OCI-LY7 (cell line): ENCODE measurements around the gene CBX2. TPM values are rescaled to one million over a fixed set of nuclear protein-coding genes. Genes with fewer than 3 reads are reported as not detected.

Experiments used
- BruUV-seq: library from RNA; stranded (reverse); fragments of 400-500 nt; replicated peaks from 2 replicates; lab custom pipeline; 2021; lab: Mats Ljungman, UMichigan
- CTCF ChIA-PET: fragments of 300-600 bp; sonication (Branson Sonifier 250); formaldehyde crosslinking; loops from one replicate; lab custom pipeline; 2022; ENCODE audit warnings: antibody characterized with exemption; ENCODE audit not compliant: unreplicated experiment; lab: Charles Lee
- POLR2A ChIA-PET: fragments of 300-600 bp; sonication (Branson Sonifier 250); formaldehyde crosslinking; loops from one replicate; lab custom pipeline; 2022; ENCODE audit warnings: antibody characterized with exemption; lab: Charles Lee
- DNase-seq: peaks from one replicate; pipeline ENCODE4 v3.0.0-alpha.2; 2015; ENCODE audit warnings: low spot score
- H2AFZ ChIP-seq: fragments of 200-600 bp; sonication (generic), shearing (Covaris generic); 2 replicates; pipeline ENCODE4 v1.6.1; 2014; ENCODE audit warnings: mild to moderate bottlenecking, antibody characterized with exemption, low read length, moderate library complexity
- H3K27ac ChIP-seq: fragments of 200-600 bp; sonication (generic); 2 replicates; pipeline ENCODE4 v1.5.1; 2014; ENCODE audit warnings: mixed run types, low read depth, mild to moderate bottlenecking, moderate library complexity, low read length, inconsistent platforms; ENCODE audit not compliant: poor library complexity, severe bottlenecking
- H3K36me3 ChIP-seq: fragments of 200-600 bp; sonication (generic); 2 replicates; pipeline ENCODE4 v1.6.1; 2014; ENCODE audit warnings: mild to moderate bottlenecking, antibody characterized with exemption, low read length, moderate library complexity, mixed read lengths; ENCODE audit not compliant: insufficient read depth
- H3K4me1 ChIP-seq: fragments of 200-600 bp; sonication (generic); 2 replicates; pipeline ENCODE4 v1.5.1; 2014; ENCODE audit warnings: mild to moderate bottlenecking, low read length; ENCODE audit not compliant: insufficient read depth, poor library complexity, severe bottlenecking
- H3K4me2 ChIP-seq: fragments of 200-600 bp; sonication (generic); 2 replicates; pipeline ENCODE4 v1.6.1; 2014; ENCODE audit warnings: mild to moderate bottlenecking, low read length
- H3K4me3 ChIP-seq: fragments of 200-600 bp; sonication (generic); 2 replicates; pipeline ENCODE4 v1.5.1; 2014; ENCODE audit warnings: mild to moderate bottlenecking, low read depth, low read length; ENCODE audit not compliant: poor library complexity, severe bottlenecking
- H3K79me2 ChIP-seq: fragments of 200-600 bp; sonication (generic); 2 replicates; pipeline ENCODE4 v1.6.1; 2016; ENCODE audit warnings: low read depth, mild to moderate bottlenecking, low read length, moderate library complexity, mixed read lengths; ENCODE audit not compliant: insufficient read depth
- H3K9me2 ChIP-seq: fragments of 200-600 bp; sonication (generic); 2 replicates; pipeline ENCODE4 v1.6.1; 2016; ENCODE audit warnings: mild to moderate bottlenecking, low read length, mixed read lengths; ENCODE audit not compliant: insufficient read depth
- H3K9me3 ChIP-seq: fragments of 200-600 bp; sonication (generic); 2 replicates; pipeline ENCODE4 v1.6.1; 2014; ENCODE audit warnings: mild to moderate bottlenecking, mixed run types, low read length, mixed read lengths
- H4K20me1 ChIP-seq: fragments of 200-600 bp; sonication (generic); 2 replicates; pipeline ENCODE4 v1.6.1; 2014; ENCODE audit warnings: mild to moderate bottlenecking, antibody characterized with exemption, low read length, moderate library complexity, mixed read lengths; ENCODE audit not compliant: insufficient read depth
- EZH2phosphoT487 ChIP-seq: fragments of 200-600 bp; sonication (generic); IDR thresholded peaks from 2 replicates; pipeline ENCODE4 v1.6.1; 2018; ENCODE audit warnings: low read depth, borderline replicate concordance, mild to moderate bottlenecking, mixed run types, antibody characterized with exemption, low read length, moderate library complexity, mixed read lengths
- intact Hi-C: fragments of 100-400 bp; cut with micrococcal nuclease; formaldehyde crosslinking; loops from one replicate; pipeline ENCODE4 v1.10.0; 2022; ENCODE audit not compliant: unreplicated experiment
- total RNA-seq, 2 experiments: library from RNA; depleted of rRNA in 1 of 2; stranded (reverse); fragments of >200 nt in 1 of 2; shearing (Covaris generic) in 1 of 2; gene quantifications; 2 replicates each; pipeline ENCODE4 v1.2.3, GENCODE V29; 2014 to 2022
- TF ChIP-seq, protein P1 (sequence below): fragments of 200-600 bp; sonication (generic); conservative IDR thresholded peaks from 2 replicates; pipeline ENCODE4 v1.5.1; 2014; ENCODE audit warnings: mild to moderate bottlenecking, antibody characterized with exemption, low read length, moderate library complexity, mixed read lengths

The CBX2 gene
- total RNA-seq, 2 experiments from 2014 or later, result 27.9 to 29.9 TPM

DNA sequence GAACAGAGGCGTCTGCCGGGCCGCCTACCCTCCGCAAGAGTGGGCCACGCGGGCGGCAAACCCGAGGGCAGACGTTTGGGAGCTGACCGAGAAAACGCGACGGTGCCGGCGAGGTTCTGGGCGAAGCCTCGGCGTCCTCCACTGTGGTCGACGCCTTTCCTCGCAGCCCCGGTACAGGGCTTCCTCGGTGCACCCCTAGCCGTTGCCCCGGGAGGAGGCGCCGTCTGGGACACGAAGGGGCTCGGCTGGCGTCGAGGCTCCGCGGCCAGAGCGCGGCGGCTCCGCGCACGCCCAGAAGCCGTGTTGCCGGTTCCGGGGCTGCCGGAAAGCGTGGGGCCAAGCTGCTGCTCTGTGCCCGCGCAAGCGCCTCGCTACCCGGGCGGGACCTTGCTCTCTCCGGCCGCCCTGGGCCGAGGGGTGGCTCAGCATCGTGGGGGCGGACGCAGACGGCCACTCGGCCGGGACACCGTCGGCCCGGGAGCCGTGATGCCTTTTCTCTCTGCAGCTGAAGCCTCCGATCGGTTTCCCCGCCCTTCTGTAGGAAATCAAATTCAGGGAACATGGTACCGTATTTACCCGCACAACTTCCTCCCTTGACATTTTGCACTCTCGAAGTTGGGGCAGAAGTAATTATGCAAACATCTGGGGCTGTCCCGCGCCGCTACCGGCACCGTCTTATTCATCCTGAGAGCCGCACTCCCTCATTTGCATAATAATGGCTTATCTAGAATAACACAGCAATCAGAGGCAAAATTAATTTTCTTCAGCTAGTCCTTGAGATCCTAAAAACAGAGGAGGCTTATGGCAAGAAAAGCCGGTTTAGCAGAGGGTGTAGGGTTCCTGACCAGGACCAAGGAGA is 26.3 kb downstream of the CBX2 start:
- CTCF ChIA-PET, result no interaction called here
- H2AFZ ChIP-seq, result no peak overlapping the region

DNA sequence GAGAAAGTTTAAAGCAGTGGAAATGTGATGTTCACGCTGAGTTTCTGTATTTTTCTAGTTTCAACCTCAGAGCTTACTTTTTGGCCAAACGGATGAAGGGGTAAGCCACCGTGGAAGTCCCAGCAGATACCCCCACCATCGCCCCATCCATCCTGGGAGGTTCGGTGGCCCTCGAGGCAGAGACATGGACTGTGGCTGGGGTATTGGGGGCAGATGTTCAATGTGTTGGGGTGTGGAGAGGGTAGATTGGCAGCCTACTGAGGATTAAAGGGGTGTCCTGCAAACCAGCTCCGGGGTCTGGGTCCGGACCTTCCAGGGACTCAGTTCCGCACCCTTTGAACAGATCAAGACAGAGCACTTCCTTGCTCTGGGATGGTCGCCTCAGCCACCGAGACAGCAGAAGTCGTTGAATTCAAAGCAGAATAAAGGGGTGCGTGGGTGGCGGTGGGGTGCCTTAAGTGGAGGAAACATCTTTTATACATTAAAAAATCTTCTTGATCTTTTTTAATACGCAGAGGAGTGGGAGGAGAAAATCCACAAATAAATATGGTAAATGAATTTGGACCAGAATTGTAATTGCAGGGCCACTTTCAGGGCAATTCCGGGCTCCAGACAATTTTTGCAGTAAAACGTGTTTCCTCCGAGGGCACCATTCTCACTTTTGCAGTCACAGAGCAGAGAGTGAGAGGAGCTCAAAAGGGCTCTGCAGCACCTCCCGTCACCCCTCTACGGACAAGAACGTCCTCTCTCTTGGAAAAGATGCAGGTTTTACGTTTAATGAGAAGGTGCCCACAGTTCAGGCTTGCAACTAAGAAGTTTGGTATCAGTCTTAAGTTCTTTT is 27.1 kb downstream of the CBX2 start:
- Histone ChIP-seq H3K36me3 (no peaks in the 10 kb centered on the region), H3K79me2 (no peaks in the 10 kb centered on the region), H3K4me2 (peak overlapping the region; percentile 57), H3K4me3 (peak overlapping the region; percentile 35), H3K9me2 (no peaks in the 10 kb centered on the region), H4K20me1 (0 out of 2 replicates have a peak, but pooled peaks cover 4% of the 10 kb centered on the region), H2AFZ (no peak overlapping the region), H3K9me3 (no peaks in the 10 kb centered on the region), H3K4me1 (peaks cover 23% of the 10 kb centered on the region), H3K27ac (no peak overlapping the region)
- BruUV-seq, result no TSS peak
- CTCF ChIA-PET, result no interaction called here
- DNase-seq, result no peak
- POLR2A ChIA-PET, result interaction anchor here (1.2 kb wide), 1 partner anchor 34 kb away, joined by 8 read pairs; the partner anchor contains the start of gene CBX4
- intact Hi-C loops, result no loop called here
- TF ChIP-seq, protein P1, sequence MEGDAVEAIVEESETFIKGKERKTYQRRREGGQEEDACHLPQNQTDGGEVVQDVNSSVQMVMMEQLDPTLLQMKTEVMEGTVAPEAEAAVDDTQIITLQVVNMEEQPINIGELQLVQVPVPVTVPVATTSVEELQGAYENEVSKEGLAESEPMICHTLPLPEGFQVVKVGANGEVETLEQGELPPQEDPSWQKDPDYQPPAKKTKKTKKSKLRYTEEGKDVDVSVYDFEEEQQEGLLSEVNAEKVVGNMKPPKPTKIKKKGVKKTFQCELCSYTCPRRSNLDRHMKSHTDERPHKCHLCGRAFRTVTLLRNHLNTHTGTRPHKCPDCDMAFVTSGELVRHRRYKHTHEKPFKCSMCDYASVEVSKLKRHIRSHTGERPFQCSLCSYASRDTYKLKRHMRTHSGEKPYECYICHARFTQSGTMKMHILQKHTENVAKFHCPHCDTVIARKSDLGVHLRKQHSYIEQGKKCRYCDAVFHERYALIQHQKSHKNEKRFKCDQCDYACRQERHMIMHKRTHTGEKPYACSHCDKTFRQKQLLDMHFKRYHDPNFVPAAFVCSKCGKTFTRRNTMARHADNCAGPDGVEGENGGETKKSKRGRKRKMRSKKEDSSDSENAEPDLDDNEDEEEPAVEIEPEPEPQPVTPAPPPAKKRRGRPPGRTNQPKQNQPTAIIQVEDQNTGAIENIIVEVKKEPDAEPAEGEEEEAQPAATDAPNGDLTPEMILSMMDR, result no peak
- peak; percentile 42; the same call in 1 of the 2 replicates for TF ChIP-seq EZH2phosphoT487

More for the DNA sequence above, 26.3 kb downstream of the CBX2 start:
- no peaks in the 10 kb centered on the region for H3K9me2 ChIP-seq
- POLR2A ChIA-PET, result interaction anchor here (1.2 kb wide), 1 partner anchor 35 kb away, joined by 8 read pairs; the partner anchor contains the start of gene CBX4
- H3K4me3 ChIP-seq, result peak overlapping the region; percentile 35
- no peaks in the 10 kb centered on the region for H3K79me2 ChIP-seq
- peaks cover 31% of the 10 kb centered on the region for H3K4me1 ChIP-seq
- no peaks in the 10 kb centered on the region for H3K36me3 ChIP-seq
- H3K27ac ChIP-seq, result no peak overlapping the region
- BruUV-seq, result no TSS peak
- peak; percentile 99 for TF ChIP-seq EZH2phosphoT487
- TF ChIP-seq, protein P1, result no peak
- H4K20me1 ChIP-seq, result 0 out of 2 replicates have a peak, but pooled peaks cover 4% of the 10 kb centered on the region
- DNase-seq, result peak; percentile 66
- intact Hi-C loops, result no loop called here
- H3K9me3 ChIP-seq, result no peaks in the 10 kb centered on the region
- H3K4me2 ChIP-seq, result peak overlapping the region; percentile 57
